ENCODE data around the gene FBXL4.
A peak's percentile ranks its signal among the peaks of the same experiment; 100 is the strongest.

The FBXL4 gene

DNA sequence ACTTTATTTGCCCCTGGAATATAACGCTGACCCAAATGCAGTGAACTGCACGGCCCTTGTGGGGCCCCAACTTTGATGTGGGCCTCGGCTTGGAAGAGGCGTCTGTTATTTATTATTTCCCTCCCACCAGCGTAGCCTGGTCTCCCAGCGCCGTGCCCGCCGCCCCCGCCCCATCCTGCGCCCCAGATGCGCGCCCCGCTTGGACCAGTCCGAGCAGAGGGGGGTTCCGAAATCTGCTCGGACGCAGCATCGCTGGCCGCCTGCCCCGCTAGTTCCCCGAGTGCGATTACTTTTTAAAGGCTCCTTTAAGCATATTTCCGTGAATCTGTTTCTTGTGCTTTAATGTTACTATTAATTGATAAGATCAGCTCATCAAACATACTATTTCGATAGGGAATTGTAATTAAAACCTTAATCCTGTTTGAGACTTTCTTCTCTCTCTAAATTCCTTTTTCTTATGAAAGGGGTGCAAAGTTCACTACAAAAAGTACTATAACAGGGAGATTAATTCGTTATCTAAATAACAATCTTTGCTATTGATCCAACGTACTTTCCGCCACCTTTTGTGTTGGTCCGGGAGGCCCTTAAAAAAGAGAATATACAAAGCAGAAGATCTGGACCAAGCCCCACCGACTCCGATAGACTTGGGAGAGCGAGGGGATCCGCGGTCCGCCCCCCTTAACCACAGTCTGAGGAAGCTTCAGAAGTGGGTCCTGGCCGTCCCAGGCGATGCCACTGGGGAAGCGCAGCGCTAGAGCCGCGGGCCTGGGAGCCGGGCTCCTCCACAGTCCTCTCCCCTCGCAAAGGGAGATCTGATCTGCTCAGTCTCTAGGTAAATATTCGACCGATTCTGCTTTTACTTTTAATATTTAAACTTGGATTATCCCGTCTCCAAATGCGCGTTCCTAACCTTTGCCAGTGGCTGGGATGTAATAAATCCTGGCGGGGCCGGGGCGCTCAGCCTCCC, 103.2 kb downstream of the FBXL4 start:
- WGBS: under 1% methylated on average over 50 of the region's 51 CpGs
- Histone ChIP-seq H3K4me3 (ENCODE audit: low read length) (peak overlapping the region; percentile 55), H3K4me1 (ENCODE audit: insufficient read depth, low read length) (peaks cover 16% of the 10 kb centered on the region), H3K9ac (ENCODE audit: low read depth, low read length) (no peak overlapping the region), H3K36me3 (ENCODE audit: insufficient read depth, low read length) (no peaks in the 10 kb centered on the region), H3K27ac (ENCODE audit: low read depth, low read length) (no peak overlapping the region), H3K9me3 (ENCODE audit: insufficient read depth, low read depth, low read length) (no peaks in the 10 kb centered on the region), H3K27me3 (ENCODE audit: insufficient read depth, low read length) (peaks cover 98% of the 10 kb centered on the region)

DNA sequence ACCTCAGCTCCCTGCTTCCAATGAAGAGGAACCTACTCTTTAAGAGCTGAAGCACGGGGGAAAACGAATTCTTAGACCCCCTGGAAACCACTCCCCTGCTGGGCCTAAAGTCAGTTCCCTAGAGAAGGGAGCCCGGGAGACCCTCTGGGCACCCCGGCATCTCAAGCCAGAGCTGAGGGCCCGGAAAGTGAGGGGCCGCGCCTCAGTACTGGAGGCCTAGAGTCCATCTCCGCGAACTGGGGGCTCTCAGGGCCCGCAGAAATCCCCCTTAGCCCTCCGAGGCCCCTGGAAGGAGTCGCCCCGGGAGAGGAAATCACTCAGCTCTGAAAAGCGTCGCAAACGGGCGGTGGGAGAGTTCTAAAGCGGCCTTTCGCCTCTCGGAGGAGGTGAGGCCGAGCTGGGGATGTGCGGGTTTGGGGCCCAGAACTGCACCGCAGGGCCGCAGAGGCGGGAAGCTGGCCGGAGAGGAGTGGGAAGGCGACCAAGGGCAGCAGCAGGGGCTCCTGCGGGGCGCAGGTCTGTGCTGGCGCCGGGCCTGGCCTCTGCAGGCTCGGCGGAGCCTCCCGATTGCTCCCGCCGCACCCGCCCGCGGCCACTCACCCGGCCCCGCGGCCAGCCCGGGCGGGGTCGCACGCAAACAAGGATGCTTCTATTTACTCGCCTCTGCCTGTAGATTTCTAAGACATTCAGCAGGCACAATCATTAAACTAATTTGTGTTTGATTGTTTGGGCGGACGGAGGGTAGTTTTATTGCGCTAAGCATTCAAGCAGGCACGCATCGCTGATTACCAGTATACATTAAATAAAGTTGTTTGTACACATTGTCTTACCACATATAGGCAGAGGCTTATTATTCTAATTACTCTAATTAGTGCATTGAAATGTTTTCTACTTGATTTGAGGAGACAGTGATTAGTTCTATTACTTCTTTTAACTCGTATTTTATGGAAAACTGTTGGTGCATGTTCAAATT, 104.2 kb downstream of the FBXL4 start:
- peaks cover 19% of the 10 kb centered on the region for H3K4me1 ChIP-seq (ENCODE audit: insufficient read depth, low read length)
- H3K4me3 ChIP-seq (ENCODE audit: low read length): peak overlapping the region; percentile 55
- 1% methylated on average over 47 of the region's 53 CpGs for WGBS
- H3K27me3 ChIP-seq (ENCODE audit: insufficient read depth, low read length): peaks cover 98% of the 10 kb centered on the region
- no peaks in the 10 kb centered on the region for H3K9me3 ChIP-seq (ENCODE audit: insufficient read depth, low read depth, low read length)
- H3K27ac ChIP-seq (ENCODE audit: low read depth, low read length): no peak overlapping the region
- no peaks in the 10 kb centered on the region for H3K36me3 ChIP-seq (ENCODE audit: insufficient read depth, low read length)
- H3K9ac ChIP-seq (ENCODE audit: low read depth, low read length): 0 out of 2 replicates have a peak overlapping the region, but pooled peaks have one; percentile 12

DNA sequence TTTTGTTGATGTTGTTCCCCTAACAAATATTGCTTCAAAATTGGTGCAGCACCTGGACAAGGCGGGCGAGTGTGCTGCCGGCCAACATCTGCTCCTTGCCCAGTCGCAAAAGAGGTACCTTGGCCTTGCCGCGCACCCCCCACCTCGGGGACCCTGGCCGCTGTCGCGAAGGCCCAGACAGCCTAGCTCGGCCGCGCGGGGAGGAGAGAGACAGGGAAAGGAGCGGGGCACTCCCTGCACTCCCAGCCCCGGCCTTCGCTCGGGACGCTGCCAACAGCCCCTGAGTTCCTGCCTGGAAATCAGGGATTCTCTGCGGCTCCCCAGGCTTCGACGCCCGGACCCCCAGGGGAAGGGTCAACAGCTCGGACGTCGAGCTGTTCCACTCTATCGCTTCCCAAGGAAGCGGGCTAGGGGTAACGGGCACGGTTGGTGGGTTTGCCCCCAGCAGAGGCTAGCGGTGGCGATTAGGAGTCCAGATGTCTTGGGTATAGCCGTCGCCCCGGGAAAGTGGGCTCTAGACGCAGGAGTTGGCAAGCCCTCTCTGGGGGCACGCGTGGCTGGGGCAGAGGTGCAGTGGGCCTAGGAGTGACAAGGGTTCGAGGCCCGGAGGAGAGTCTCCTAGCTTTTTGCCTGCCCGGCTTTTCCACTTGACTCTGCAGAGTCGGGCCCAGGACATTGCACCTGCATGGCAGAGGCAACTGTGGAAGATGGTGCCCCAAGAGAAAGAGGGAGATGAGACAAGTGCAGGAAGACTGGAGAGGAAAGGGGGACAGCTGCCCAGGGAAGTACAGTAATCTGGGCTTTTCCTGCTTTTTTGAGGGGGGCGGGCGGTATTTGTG, 105.2 kb downstream of the FBXL4 start:
- H3K4me3 ChIP-seq (ENCODE audit: low read length): peak overlapping the region; percentile 55
- no peaks in the 10 kb centered on the region for H3K9me3 ChIP-seq (ENCODE audit: insufficient read depth, low read depth, low read length)
- peaks cover 29% of the 10 kb centered on the region for H3K4me1 ChIP-seq (ENCODE audit: insufficient read depth, low read length)
- no peak overlapping the region for H3K27ac ChIP-seq (ENCODE audit: low read depth, low read length)
- 1% methylated on average over 44 of the region's 44 CpGs for WGBS
- no peaks in the 10 kb centered on the region for H3K36me3 ChIP-seq (ENCODE audit: insufficient read depth, low read length)
- peaks cover 98% of the 10 kb centered on the region for H3K27me3 ChIP-seq (ENCODE audit: insufficient read depth, low read length)
- 0 out of 2 replicates have a peak overlapping the region, but pooled peaks have one; percentile 12 for H3K9ac ChIP-seq (ENCODE audit: low read depth, low read length)

DNA sequence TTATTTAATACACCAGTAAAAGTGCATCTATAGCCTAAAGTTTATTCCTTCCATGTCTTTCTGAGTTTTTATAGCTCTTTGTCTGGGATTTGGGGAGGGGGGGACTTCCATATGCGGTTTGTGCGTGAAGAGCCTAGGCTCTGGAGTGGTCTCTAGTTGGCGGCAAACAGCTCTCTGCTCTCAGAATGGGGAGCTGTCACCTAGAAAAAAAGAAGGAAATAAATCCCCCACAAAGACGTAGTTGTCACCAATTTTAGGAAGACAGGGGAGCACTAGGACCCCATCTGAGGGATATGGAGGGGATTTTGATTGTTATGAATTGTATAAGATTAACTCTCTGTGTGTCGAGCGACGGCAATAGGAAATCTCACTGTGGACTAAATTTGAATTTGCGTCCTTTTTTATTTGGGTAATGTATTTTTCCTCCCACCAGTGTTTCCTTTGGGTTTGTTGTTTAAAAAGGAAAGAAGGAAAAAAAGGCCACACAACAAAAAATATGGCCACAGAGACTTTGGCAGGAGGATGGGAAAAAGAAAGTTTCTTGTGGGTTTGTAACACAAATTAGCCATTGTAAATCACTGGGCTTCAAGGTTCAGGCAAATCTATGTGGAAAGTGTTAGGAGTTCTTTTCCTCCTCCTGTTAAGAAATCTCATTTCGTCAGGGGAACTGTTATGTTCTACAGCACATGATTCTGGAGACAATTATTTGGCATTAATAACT, 106.0 kb downstream of the FBXL4 start:
- Histone ChIP-seq H3K36me3 (ENCODE audit: insufficient read depth, low read length) (no peaks in the 10 kb centered on the region), H3K9me3 (ENCODE audit: insufficient read depth, low read depth, low read length) (no peaks in the 10 kb centered on the region), H3K4me1 (ENCODE audit: insufficient read depth, low read length) (peaks cover 37% of the 10 kb centered on the region), H3K9ac (ENCODE audit: low read depth, low read length) (no peak overlapping the region), H3K4me3 (ENCODE audit: low read length) (peak overlapping the region; percentile 55), H3K27me3 (ENCODE audit: insufficient read depth, low read length) (peaks cover 98% of the 10 kb centered on the region), H3K27ac (ENCODE audit: low read depth, low read length) (no peak overlapping the region)
- WGBS: 4% methylated on average over 9 of the region's 9 CpGs

DNA sequence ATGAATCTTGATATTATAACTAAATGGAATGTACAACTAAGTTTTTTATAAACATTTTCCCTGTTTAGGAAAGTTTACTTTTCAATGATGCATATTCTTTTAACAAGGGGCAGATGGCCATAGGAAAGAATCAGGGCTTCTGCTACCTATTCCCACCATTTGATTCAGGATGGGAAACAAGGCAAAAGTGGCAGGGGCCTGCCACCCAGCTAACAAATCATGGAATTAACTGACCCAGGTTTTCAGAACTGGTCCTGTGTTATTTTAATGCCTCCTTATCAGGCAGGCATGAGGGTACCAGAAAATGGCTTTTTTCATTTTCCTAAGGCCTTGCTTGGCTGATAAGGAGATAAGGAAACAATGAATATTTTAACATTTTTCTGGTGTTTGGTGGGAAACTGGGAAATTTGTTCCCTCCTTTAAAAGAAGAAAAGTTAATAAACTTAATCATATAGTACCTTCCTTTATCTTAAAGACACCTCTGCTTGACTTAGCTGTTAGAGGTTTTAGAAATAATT, 106.7 kb downstream of the FBXL4 start:
- Histone ChIP-seq H3K9ac (ENCODE audit: low read depth, low read length) (no peak overlapping the region), H3K27me3 (ENCODE audit: insufficient read depth, low read length) (peaks cover 98% of the 10 kb centered on the region)

DNA sequence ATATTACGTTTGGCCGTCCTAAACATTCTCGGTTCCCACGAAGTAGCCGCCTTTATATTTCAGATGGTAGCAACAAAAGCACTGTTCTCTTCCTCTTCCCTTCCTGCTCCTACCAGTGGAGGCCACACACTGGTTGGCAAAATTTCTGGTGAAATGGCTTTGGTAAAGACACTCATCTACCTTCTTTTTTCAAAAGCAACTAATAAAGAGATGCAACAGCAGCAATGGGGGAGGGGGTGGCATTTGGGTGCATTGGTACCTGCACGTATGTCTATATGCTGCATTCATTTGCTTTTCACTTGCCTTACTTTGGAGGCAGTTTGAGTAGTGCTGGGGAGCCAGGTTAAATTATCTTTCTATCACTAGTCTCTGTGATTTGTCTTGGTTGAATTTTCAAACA, 107.4 kb downstream of the FBXL4 start:
- Histone ChIP-seq H3K36me3 (ENCODE audit: insufficient read depth, low read length) (no peaks in the 10 kb centered on the region), H3K27ac (ENCODE audit: low read depth, low read length) (no peak overlapping the region), H3K9ac (ENCODE audit: low read depth, low read length) (no peak overlapping the region), H3K9me3 (ENCODE audit: insufficient read depth, low read depth, low read length) (no peaks in the 10 kb centered on the region), H3K27me3 (ENCODE audit: insufficient read depth, low read length) (peaks cover 99% of the 10 kb centered on the region), H3K4me3 (ENCODE audit: low read length) (no peak overlapping the region), H3K4me1 (ENCODE audit: insufficient read depth, low read length) (peaks cover 43% of the 10 kb centered on the region)
- 29% methylated on average over 6 of the region's 6 CpGs for WGBS

More for the DNA sequence above, 106.7 kb downstream of the FBXL4 start:
- H3K4me3 ChIP-seq (ENCODE audit: low read length): no peak overlapping the region
- peaks cover 43% of the 10 kb centered on the region for H3K4me1 ChIP-seq (ENCODE audit: insufficient read depth, low read length)
- no peak overlapping the region for H3K27ac ChIP-seq (ENCODE audit: low read depth, low read length)
- H3K9me3 ChIP-seq (ENCODE audit: insufficient read depth, low read depth, low read length): no peaks in the 10 kb centered on the region
- no peaks in the 10 kb centered on the region for H3K36me3 ChIP-seq (ENCODE audit: insufficient read depth, low read length)

DNA sequence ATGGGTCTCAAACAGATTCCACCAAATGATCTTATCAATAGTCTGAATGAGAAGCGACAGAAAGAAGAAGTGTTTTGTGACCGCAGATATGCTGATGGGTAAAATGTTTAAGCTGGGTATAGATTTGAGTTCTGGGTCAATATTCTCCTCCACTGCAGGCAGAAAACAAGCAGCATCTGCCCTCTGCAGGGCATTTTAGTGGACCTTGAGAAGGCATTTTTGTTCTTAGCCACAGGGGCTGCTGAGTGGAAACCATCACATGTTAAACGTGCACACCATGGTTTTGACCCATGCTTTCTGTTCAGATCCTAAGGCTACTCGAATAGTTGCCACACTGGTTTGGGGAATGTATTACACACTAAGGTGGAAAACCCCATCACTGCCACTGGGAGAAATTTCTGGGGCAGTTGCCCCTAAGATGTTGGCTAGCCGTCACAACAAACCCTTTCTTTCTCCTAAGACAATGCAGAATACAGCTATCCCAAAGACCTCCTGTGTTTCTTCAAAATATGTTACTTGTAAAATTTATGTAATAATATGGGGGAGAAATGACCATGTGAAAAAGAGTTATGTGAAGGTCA, 107.9 kb downstream of the FBXL4 start:
- 16% methylated on average over 5 of the region's 5 CpGs for WGBS
- peaks cover 99% of the 10 kb centered on the region for H3K27me3 ChIP-seq (ENCODE audit: insufficient read depth, low read length)
- H3K9me3 ChIP-seq (ENCODE audit: insufficient read depth, low read depth, low read length): no peaks in the 10 kb centered on the region
- H3K9ac ChIP-seq (ENCODE audit: low read depth, low read length): no peak overlapping the region
- no peaks in the 10 kb centered on the region for H3K36me3 ChIP-seq (ENCODE audit: insufficient read depth, low read length)
- H3K4me1 ChIP-seq (ENCODE audit: insufficient read depth, low read length): peaks cover 43% of the 10 kb centered on the region
- no peak overlapping the region for H3K27ac ChIP-seq (ENCODE audit: low read depth, low read length)
- no peak overlapping the region for H3K4me3 ChIP-seq (ENCODE audit: low read length)

DNA sequence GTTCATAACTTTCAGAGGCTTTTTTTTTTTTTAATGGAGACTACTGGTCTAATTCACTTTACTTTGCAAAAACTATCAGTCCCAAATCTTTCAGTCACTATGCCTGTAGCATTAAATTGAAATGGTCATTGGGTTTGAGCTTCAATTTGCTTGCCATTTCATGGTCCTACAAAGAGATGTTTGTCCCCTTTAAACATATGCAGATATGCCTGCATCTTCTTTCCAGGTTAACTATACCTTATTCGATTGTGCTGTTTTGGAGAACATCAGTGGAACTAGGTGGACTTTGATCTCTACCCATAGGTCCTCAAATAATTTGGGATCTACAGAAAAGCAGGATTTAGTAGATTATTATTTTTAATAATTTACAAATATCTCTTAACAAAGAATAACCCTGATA, 108.8 kb downstream of the FBXL4 start:
- no peak overlapping the region for H3K27ac ChIP-seq (ENCODE audit: low read depth, low read length)
- no CpG with 5 or more reads among the region's 1 CpG for WGBS
- H3K36me3 ChIP-seq (ENCODE audit: insufficient read depth, low read length): no peaks in the 10 kb centered on the region
- peaks cover 96% of the 10 kb centered on the region for H3K27me3 ChIP-seq (ENCODE audit: insufficient read depth, low read length)
- H3K4me1 ChIP-seq (ENCODE audit: insufficient read depth, low read length): peaks cover 35% of the 10 kb centered on the region
- H3K4me3 ChIP-seq (ENCODE audit: low read length): no peak overlapping the region
- H3K9ac ChIP-seq (ENCODE audit: low read depth, low read length): no peak overlapping the region
- no peaks in the 10 kb centered on the region for H3K9me3 ChIP-seq (ENCODE audit: insufficient read depth, low read depth, low read length)

DNA sequence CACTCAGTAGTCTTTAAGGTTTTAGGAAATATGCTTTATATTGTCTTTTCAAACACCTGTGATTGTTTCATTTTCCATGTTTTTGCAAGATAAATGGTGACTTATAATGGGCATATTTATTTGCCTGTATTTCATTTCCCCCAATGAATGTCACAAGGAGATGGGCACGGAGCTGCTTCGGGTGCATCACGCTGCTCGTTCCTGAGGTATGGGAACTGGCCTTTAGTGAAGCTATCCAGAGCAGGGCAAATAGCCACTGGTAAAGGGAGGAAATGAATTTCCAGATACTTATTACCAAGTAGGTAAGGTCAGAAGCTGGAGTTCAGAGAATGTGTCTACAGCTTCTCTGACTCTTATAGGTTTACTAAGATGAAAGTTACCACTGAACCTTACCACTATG, 109.7 kb downstream of the FBXL4 start:
- H3K9ac ChIP-seq (ENCODE audit: low read depth, low read length): no peak overlapping the region
- H3K4me3 ChIP-seq (ENCODE audit: low read length): peak overlapping the region; percentile 16; the same call in 1 of the 2 replicates
- WGBS: 3% methylated on average over 4 of the region's 4 CpGs
- H3K27me3 ChIP-seq (ENCODE audit: insufficient read depth, low read length): peaks cover 96% of the 10 kb centered on the region
- no peak overlapping the region for H3K27ac ChIP-seq (ENCODE audit: low read depth, low read length)
- H3K4me1 ChIP-seq (ENCODE audit: insufficient read depth, low read length): peaks cover 33% of the 10 kb centered on the region
- H3K36me3 ChIP-seq (ENCODE audit: insufficient read depth, low read length): no peaks in the 10 kb centered on the region
- no peaks in the 10 kb centered on the region for H3K9me3 ChIP-seq (ENCODE audit: insufficient read depth, low read depth, low read length)
